ENCODE measurements around the gene IRF2BP1.
"Not testable (repeated sequence)": the region's sequence is repeated elsewhere in the genome, so short reads cannot be mapped to it uniquely, and the experiment has no call there.

The IRF2BP1 gene

GRCh38 chr19:45881082-45881908 is 4.6 kb downstream of the IRF2BP1 start:
- DNase-seq: no peak

DNA sequence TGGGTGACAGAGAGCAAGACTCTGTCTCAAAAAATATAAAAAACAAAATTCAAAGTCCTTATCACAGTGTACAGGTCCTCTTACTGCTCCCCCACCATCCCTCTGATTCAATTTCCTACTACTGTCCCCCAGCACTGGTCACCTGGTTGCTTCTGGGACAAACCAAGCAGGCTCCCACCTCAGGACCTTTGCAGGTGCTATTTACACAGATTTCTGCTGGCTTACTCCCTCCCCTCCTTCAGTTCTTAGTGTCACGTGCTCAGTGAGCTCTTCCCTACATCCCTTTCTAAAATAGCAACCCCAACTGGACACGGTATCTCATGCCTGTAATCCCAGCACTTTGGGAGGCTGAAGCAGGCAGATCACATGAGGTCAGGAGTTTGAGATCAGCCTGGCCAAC is 6.0 kb downstream of the IRF2BP1 start:
- no peak for DNase-seq

- DNase-seq: no peak
Observed at GRCh38 chr19:45879055-45879454, 6.9 kb downstream of the IRF2BP1 start.

- DNase-seq: no peak
Observed at GRCh38 chr19:45878043-45878794, 7.7 kb downstream of the IRF2BP1 start.

DNA sequence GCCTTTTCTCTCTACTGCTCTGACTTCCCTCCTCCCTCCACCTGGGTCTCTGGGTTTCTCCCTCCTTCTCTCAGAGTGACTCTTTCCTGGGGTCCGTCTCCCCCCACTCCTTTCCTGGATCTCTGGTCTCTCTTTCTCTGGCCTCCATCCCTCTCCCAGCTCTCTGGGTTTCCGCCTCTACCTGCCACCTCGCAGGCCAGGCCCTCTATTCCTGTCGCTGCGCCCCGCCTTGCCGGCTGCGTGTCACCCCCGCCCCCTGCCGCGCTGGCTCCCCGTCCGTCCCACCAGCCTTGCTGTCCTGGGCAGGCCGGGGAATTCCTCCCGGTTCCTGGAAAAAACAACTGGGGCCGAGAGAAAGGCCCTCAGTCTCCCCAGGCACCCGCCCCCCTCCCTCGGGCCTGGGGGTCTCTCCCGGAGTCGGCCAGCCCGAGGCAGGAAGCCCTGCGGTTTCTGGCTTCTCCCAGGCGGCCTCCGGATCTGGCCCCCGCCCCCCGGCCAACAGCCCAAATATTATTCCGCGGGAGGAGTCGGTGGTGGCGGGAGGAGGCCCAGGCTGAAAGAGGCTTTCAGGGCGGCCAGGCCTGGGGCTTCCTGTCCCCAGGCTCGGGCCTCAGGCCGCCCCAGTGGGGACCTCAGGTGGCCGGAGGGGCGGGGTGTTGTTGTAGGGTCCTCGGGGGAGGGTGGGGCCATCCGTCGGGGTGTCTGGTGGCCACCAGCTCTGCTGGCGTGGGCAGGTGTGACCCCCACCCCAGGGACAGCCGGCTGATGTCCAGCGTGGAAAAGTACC is 9.3 kb downstream of the IRF2BP1 start:
- DNase-seq: peak; percentile 53

- no peak for DNase-seq
Observed at GRCh38 chr19:45876161-45876410, 9.9 kb downstream of the IRF2BP1 start.

GRCh38 chr19:45874620-45874966 is 11.3 kb downstream of the IRF2BP1 start:
- no peak for DNase-seq

DNA sequence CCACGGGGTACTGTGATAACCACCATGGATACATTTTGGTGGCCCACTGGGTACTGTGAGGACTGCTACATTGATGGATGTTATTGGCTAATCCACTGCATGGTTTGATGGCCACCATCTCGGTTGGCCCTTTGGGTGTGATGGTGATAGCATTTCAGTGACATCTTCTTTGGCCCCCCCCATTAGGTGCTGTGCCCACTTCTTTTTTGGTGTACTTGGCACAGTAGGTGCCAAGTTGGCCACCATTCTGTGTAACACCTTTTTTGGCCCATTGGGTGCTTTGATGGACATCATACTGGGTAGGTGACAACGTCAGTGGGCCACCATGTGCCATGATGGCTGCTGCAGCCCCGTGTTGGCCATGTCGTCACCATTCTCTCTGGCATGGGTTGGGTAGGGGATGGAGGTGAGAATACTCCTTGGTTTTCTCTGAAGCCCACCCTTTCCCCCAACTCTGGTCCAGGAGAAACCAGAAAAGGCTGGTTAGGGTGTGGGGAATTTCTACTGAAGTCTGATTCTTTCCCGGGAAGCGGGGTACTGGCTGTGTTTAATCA is 12.6 kb downstream of the IRF2BP1 start:
- no peak for DNase-seq

DNA sequence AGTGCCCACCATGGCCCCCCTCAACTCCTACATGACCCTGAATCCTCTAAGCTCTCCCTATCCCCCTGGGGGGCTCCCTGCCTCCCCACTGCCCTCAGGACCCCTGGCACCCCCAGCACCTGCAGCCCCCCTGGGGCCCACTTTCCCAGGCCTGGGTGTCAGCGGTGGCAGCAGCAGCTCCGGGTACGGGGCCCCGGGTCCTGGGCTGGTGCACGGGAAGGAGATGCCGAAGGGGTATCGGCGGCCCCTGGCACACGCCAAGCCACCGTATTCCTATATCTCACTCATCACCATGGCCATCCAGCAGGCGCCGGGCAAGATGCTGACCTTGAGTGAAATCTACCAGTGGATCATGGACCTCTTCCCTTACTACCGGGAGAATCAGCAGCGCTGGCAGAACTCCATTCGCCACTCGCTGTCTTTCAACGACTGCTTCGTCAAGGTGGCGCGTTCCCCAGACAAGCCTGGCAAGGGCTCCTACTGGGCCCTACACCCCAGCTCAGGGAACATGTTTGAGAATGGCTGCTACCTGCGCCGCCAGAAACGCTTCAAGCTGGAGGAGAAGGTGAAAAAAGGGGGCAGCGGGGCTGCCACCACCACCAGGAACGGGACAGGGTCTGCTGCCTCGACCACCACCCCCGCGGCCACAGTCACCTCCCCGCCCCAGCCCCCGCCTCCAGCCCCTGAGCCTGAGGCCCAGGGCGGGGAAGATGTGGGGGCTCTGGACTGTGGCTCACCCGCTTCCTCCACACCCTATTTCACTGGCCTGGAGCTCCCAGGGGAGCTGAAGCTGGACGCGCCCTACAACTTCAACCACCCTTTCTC is 13.6 kb downstream of the IRF2BP1 start:
- no peak for DNase-seq

DNA sequence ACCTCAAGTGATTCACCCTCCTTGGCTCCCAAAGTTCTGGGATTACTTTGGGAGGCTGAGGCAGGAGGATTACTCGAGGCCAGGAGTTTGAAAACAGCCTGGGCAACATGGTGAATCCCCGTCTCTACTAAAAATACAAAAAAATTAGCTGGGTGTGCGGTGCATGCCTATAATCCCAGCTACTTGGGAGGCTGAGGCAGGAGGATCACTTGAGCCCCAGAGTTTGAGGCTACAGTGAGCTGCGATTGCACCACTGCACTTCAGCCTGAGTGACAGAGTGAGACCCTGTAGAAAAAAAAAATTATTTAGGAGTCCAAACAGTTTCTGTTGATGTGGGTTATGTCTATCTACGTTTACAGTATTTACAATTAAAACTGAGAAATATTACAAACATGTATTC is 15.1 kb downstream of the IRF2BP1 start:
- no peak for DNase-seq

GRCh38 chr19:45867241-45867640 is 18.7 kb downstream of the IRF2BP1 start:
- DNase-seq: not testable (repeated sequence)

- no peak for DNase-seq
Observed at GRCh38 chr19:45866400-45867176, 19.4 kb downstream of the IRF2BP1 start.

DNA sequence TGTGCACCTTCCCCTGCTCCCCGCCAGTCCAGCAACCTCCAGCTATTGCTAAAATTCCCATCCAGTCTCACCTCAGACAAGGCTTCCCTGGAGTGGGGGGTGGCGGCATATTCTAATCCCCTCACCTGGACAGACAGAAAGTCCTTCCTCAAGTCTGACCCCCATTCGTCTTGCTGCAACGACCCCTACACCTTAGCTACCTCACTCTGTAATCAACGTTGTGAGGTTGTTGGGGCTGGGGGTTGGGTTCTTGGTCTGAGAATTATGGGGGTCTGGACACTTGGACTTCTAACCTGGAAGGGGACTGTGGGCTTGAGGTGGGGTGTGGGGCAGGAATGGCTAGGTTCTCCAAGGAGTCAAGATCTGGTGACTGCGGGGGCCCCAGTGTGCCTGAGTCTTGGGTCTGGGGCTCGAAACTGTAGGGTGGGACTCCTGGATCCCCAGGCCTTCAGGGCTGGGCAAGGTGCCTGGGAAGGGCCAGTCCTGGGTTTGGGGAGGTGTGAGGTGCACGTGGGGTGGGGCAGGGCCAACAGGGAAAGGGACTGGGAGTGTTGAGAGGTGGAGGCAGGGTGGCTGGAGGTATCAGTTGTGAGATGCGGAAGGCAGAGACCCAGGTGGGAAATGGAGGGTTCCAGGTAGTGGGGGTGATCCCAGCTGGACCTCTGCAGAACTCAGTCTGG is 20.5 kb downstream of the IRF2BP1 start:
- no peak for DNase-seq

DNA sequence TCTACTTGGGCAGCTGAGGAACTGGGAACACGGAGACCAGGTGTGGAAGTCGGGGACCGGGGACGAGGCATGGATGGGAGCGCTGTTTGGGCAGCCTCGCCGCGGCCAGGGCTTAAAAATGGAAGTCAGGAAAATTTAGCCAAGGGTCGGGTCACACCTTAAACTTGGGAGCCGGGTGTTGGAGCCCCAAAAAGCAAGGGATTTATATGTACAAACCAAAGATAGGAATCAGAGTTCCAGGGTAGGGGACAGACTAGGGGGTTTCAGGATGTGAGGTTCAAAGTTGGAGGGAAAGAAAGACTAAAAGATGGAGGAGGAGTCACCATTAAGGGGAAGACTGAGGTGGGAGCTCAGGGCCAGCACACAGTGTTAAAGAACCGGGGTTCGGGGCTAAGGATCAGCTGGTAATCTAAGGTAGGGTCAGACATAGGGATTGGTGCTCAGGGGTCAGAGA is 21.3 kb downstream of the IRF2BP1 start:
- DNase-seq: no peak

- DNase-seq: peak; percentile 65
Observed at GRCh38 chr19:45863840-45864628, 21.9 kb downstream of the IRF2BP1 start, which contains the start of gene FOXA3. FOXA3 (plus strand) TSS chr19:45864326; CDS start chr19:45864457, 131 bp downstream.

GRCh38 chr19:45863335-45863839 is 22.6 kb downstream of the IRF2BP1 start:
- no peak for DNase-seq

GRCh38 chr19:45862564-45863334 is 23.2 kb downstream of the IRF2BP1 start, which contains the start of gene SYMPK:
SYMPK (minus strand) TSS chr19:45863147; CDS start chr19:45854495, 8,652 bp downstream.
- DNase-seq: peak; percentile 99

- no peak for DNase-seq
Observed at GRCh38 chr19:45862271-45862563, 23.7 kb downstream of the IRF2BP1 start.
